ENCODE measurements around the gene CDK14.
"Not testable (repeated sequence)": the region's sequence is repeated elsewhere in the genome, so short reads cannot be mapped to it uniquely, and the experiment has no call there.

CDK14 gene

GRCh38 chr7:90726623-90727022 is 130.5 kb downstream of the CDK14 start:
- Histone ChIP-seq H3K27me3 (ENCODE audit: insufficient read depth, low read length) (no peaks in the 10 kb centered on the region), H3K4me3 (ENCODE audit: low read length) (no peak overlapping the region), H3K9me3 (ENCODE audit: low read length) (no peaks in the 10 kb centered on the region), H3K4me1 (ENCODE audit: insufficient read depth, low read length) (peaks cover 15% of the 10 kb centered on the region), H3K36me3 (ENCODE audit: insufficient read depth, low read length) (peaks cover 4% of the 10 kb centered on the region), H2AFZ (ENCODE audit: low read depth, low read length) (no peak overlapping the region)

GRCh38 chr7:90727412-90727811 is 131.3 kb downstream of the CDK14 start:
- Histone ChIP-seq H3K4me3 (ENCODE audit: low read length) (no peak overlapping the region), H3K36me3 (ENCODE audit: insufficient read depth, low read length) (peaks cover 4% of the 10 kb centered on the region), H3K9me3 (ENCODE audit: low read length) (no peaks in the 10 kb centered on the region), H3K27me3 (ENCODE audit: insufficient read depth, low read length) (no peaks in the 10 kb centered on the region), H2AFZ (ENCODE audit: low read depth, low read length) (no peak overlapping the region), H3K4me1 (ENCODE audit: insufficient read depth, low read length) (peaks cover 15% of the 10 kb centered on the region)

GRCh38 chr7:90728568-90728967 is 132.4 kb downstream of the CDK14 start:
- no peaks in the 10 kb centered on the region for H3K9me3 ChIP-seq (ENCODE audit: low read length)
- H3K36me3 ChIP-seq (ENCODE audit: insufficient read depth, low read length) = peaks cover 4% of the 10 kb centered on the region
- no peaks in the 10 kb centered on the region for H3K27me3 ChIP-seq (ENCODE audit: insufficient read depth, low read length)
- H2AFZ ChIP-seq (ENCODE audit: low read depth, low read length) = no peak overlapping the region
- H3K4me1 ChIP-seq (ENCODE audit: insufficient read depth, low read length) = peaks cover 15% of the 10 kb centered on the region
- H3K4me3 ChIP-seq (ENCODE audit: low read length) = no peak overlapping the region

GRCh38 chr7:90735611-90736280 is 139.6 kb downstream of the CDK14 start:
- not testable (repeated sequence) for H3K27me3 ChIP-seq (ENCODE audit: insufficient read depth, low read length); H3K4me1 ChIP-seq (ENCODE audit: insufficient read depth, low read length); H2AFZ ChIP-seq (ENCODE audit: low read depth, low read length); H3K9me3 ChIP-seq (ENCODE audit: low read length); H3K4me3 ChIP-seq (ENCODE audit: low read length); H3K36me3 ChIP-seq (ENCODE audit: insufficient read depth, low read length)

- Histone ChIP-seq H3K4me3 (ENCODE audit: low read length) (no peak overlapping the region), H2AFZ (ENCODE audit: low read depth, low read length) (no peak overlapping the region), H3K27me3 (ENCODE audit: insufficient read depth, low read length) (no peaks in the 10 kb centered on the region), H3K4me1 (ENCODE audit: insufficient read depth, low read length) (no peaks in the 10 kb centered on the region), H3K9me3 (ENCODE audit: low read length) (peaks cover 6% of the 10 kb centered on the region), H3K36me3 (ENCODE audit: insufficient read depth, low read length) (peaks cover 6% of the 10 kb centered on the region)
These were observed 140.2 kb downstream of the CDK14 start for GRCh38 chr7:90736316-90736715.

- Histone ChIP-seq H3K36me3 (ENCODE audit: insufficient read depth, low read length) (peaks cover 6% of the 10 kb centered on the region), H3K4me1 (ENCODE audit: insufficient read depth, low read length) (no peaks in the 10 kb centered on the region), H2AFZ (ENCODE audit: low read depth, low read length) (no peak overlapping the region), H3K4me3 (ENCODE audit: low read length) (no peak overlapping the region), H3K9me3 (ENCODE audit: low read length) (peaks cover 6% of the 10 kb centered on the region), H3K27me3 (ENCODE audit: insufficient read depth, low read length) (no peaks in the 10 kb centered on the region)
These were observed 141.1 kb downstream of the CDK14 start for GRCh38 chr7:90736968-90737939.

- Histone ChIP-seq H3K4me1 (ENCODE audit: insufficient read depth, low read length) (no peaks in the 10 kb centered on the region), H3K36me3 (ENCODE audit: insufficient read depth, low read length) (peaks cover 6% of the 10 kb centered on the region), H3K4me3 (ENCODE audit: low read length) (no peak overlapping the region), H3K9me3 (ENCODE audit: low read length) (peaks cover 6% of the 10 kb centered on the region), H3K27me3 (ENCODE audit: insufficient read depth, low read length) (no peaks in the 10 kb centered on the region), H2AFZ (ENCODE audit: low read depth, low read length) (no peak overlapping the region)
These were observed 142.1 kb downstream of the CDK14 start for GRCh38 chr7:90738249-90738648.

- Histone ChIP-seq H3K4me3 (ENCODE audit: low read length) (no peak overlapping the region), H3K4me1 (ENCODE audit: insufficient read depth, low read length) (no peaks in the 10 kb centered on the region), H3K27me3 (ENCODE audit: insufficient read depth, low read length) (no peaks in the 10 kb centered on the region), H3K36me3 (ENCODE audit: insufficient read depth, low read length) (peaks cover 6% of the 10 kb centered on the region), H2AFZ (ENCODE audit: low read depth, low read length) (no peak overlapping the region), H3K9me3 (ENCODE audit: low read length) (peaks cover 3% of the 10 kb centered on the region)
These were observed 143.6 kb downstream of the CDK14 start for GRCh38 chr7:90739716-90740115.

GRCh38 chr7:90740386-90740785 is 144.3 kb downstream of the CDK14 start:
- no peaks in the 10 kb centered on the region for H3K4me1 ChIP-seq (ENCODE audit: insufficient read depth, low read length)
- no peaks in the 10 kb centered on the region for H3K27me3 ChIP-seq (ENCODE audit: insufficient read depth, low read length)
- H3K36me3 ChIP-seq (ENCODE audit: insufficient read depth, low read length) = peaks cover 6% of the 10 kb centered on the region
- H3K4me3 ChIP-seq (ENCODE audit: low read length) = no peak overlapping the region
- no peak overlapping the region for H2AFZ ChIP-seq (ENCODE audit: low read depth, low read length)
- H3K9me3 ChIP-seq (ENCODE audit: low read length) = peaks cover 1% of the 10 kb centered on the region

- Histone ChIP-seq H3K4me3 (ENCODE audit: low read length) (no peak overlapping the region), H2AFZ (ENCODE audit: low read depth, low read length) (no peak overlapping the region), H3K27me3 (ENCODE audit: insufficient read depth, low read length) (no peaks in the 10 kb centered on the region), H3K36me3 (ENCODE audit: insufficient read depth, low read length) (no peaks in the 10 kb centered on the region), H3K9me3 (ENCODE audit: low read length) (no peaks in the 10 kb centered on the region), H3K4me1 (ENCODE audit: insufficient read depth, low read length) (no peaks in the 10 kb centered on the region)
These were observed 147.5 kb downstream of the CDK14 start for GRCh38 chr7:90743626-90744025.

GRCh38 chr7:90747516-90747915 is 151.4 kb downstream of the CDK14 start:
- no peaks in the 10 kb centered on the region for H3K27me3 ChIP-seq (ENCODE audit: insufficient read depth, low read length)
- H3K9me3 ChIP-seq (ENCODE audit: low read length) = no peaks in the 10 kb centered on the region
- no peak overlapping the region for H2AFZ ChIP-seq (ENCODE audit: low read depth, low read length)
- no peaks in the 10 kb centered on the region for H3K4me1 ChIP-seq (ENCODE audit: insufficient read depth, low read length)
- H3K36me3 ChIP-seq (ENCODE audit: insufficient read depth, low read length) = peaks cover 6% of the 10 kb centered on the region
- H3K4me3 ChIP-seq (ENCODE audit: low read length) = no peak overlapping the region

GRCh38 chr7:90749262-90749661 is 153.1 kb downstream of the CDK14 start:
- Histone ChIP-seq H3K4me1 (ENCODE audit: insufficient read depth, low read length) (no peaks in the 10 kb centered on the region), H3K4me3 (ENCODE audit: low read length) (no peak overlapping the region), H3K36me3 (ENCODE audit: insufficient read depth, low read length) (peaks cover 6% of the 10 kb centered on the region), H2AFZ (ENCODE audit: low read depth, low read length) (no peak overlapping the region), H3K9me3 (ENCODE audit: low read length) (no peaks in the 10 kb centered on the region), H3K27me3 (ENCODE audit: insufficient read depth, low read length) (no peaks in the 10 kb centered on the region)

GRCh38 chr7:90749774-90750173 is 153.7 kb downstream of the CDK14 start:
- Histone ChIP-seq H3K4me3 (ENCODE audit: low read length) (no peak overlapping the region), H3K36me3 (ENCODE audit: insufficient read depth, low read length) (peaks cover 6% of the 10 kb centered on the region), H2AFZ (ENCODE audit: low read depth, low read length) (no peak overlapping the region), H3K4me1 (ENCODE audit: insufficient read depth, low read length) (no peaks in the 10 kb centered on the region), H3K9me3 (ENCODE audit: low read length) (no peaks in the 10 kb centered on the region), H3K27me3 (ENCODE audit: insufficient read depth, low read length) (no peaks in the 10 kb centered on the region)

Data from neuron (in vitro differentiated cells).